OCI-LY1 (cell line): ENCODE measurements around the gene CHST8.

Source experiments
- H2AFZ ChIP-seq: fragments of 200-600 bp; sonication (generic), shearing (Covaris generic); 2 replicates; pipeline ENCODE4 v1.6.0; 2014; ENCODE audit warnings: antibody characterized with exemption, mild to moderate bottlenecking, low read length
- H3F3A ChIP-seq: fragments of 200-600 bp; sonication (generic), shearing (Covaris generic); 2 replicates; pipeline ENCODE4 v1.6.0; 2014; ENCODE audit warnings: mild to moderate bottlenecking, antibody characterized with exemption, low read length, moderate library complexity; ENCODE audit not compliant: insufficient read depth
- H3K27ac ChIP-seq: fragments of 200-600 bp; sonication (generic); 2 replicates; pipeline ENCODE4 v1.5.1; 2014; ENCODE audit warnings: low read length, mixed run types, mild to moderate bottlenecking, low read depth; ENCODE audit not compliant: poor library complexity, severe bottlenecking
- H3K27me3 ChIP-seq: fragments of 200-600 bp; sonication (generic); 2 replicates; pipeline ENCODE4 v1.6.0; 2014; ENCODE audit warnings: antibody characterized with exemption, mild to moderate bottlenecking, low read length, moderate library complexity; ENCODE audit not compliant: insufficient read depth
- H3K36me3 ChIP-seq: fragments of 200-600 bp; sonication (generic); 2 replicates; pipeline ENCODE4 v1.6.1; 2014; ENCODE audit warnings: mild to moderate bottlenecking, antibody characterized with exemption, low read length, moderate library complexity, mixed read lengths; ENCODE audit not compliant: insufficient read depth
- H3K4me1 ChIP-seq: fragments of 200-600 bp; sonication (generic); 2 replicates; pipeline ENCODE4 v1.5.1; 2014; ENCODE audit warnings: mild to moderate bottlenecking, low read length, moderate library complexity; ENCODE audit not compliant: insufficient read depth, severe bottlenecking
- H3K4me2 ChIP-seq: fragments of 200-600 bp; sonication (generic), shearing (Covaris generic); 2 replicates; pipeline ENCODE4 v1.6.1; 2014; ENCODE audit warnings: low read length
- H3K4me3 ChIP-seq: fragments of 200-600 bp; sonication (generic); 2 replicates; pipeline ENCODE4 v1.5.1; 2014; ENCODE audit warnings: low read length, low read depth, mild to moderate bottlenecking, mixed read lengths; ENCODE audit not compliant: poor library complexity, severe bottlenecking
- H3K79me2 ChIP-seq: fragments of 200-600 bp; shearing (Covaris generic); 2 replicates; pipeline ENCODE4 v1.6.1; 2016; ENCODE audit warnings: mixed run types, low read length, mixed read lengths; ENCODE audit not compliant: insufficient read depth
- H3K9ac ChIP-seq: fragments of 200-600 bp; sonication (generic), shearing (Covaris generic); 2 replicates; pipeline ENCODE4 v1.6.1; 2014; ENCODE audit warnings: mild to moderate bottlenecking, low read length, mixed read lengths
- H3K9me2 ChIP-seq: fragments of 200-600 bp; sonication (generic), shearing (Covaris generic); 2 replicates; pipeline ENCODE4 v1.6.1; 2014; ENCODE audit warnings: low read depth, mild to moderate bottlenecking, low read length, mixed read lengths
- H3K9me3 ChIP-seq: fragments of 200-600 bp; shearing (Covaris generic); 2 replicates; pipeline ENCODE4 v1.6.1; 2014; ENCODE audit warnings: low read length, mixed read lengths
- H4K20me1 ChIP-seq: fragments of 200-600 bp; sonication (generic), shearing (Covaris generic); 2 replicates; pipeline ENCODE4 v1.6.0; 2016; ENCODE audit warnings: mild to moderate bottlenecking, low read length; ENCODE audit not compliant: insufficient read depth
- EZH2 ChIP-seq: fragments of 200-600 bp; sonication (generic), shearing (Covaris generic); IDR thresholded peaks from 2 replicates; pipeline ENCODE4 v1.8.0; 2017; ENCODE audit warnings: borderline replicate concordance, mixed run types, mild to moderate bottlenecking, antibody characterized with exemption, low read length, moderate library complexity, mixed read lengths
- TF ChIP-seq, protein P1 (sequence below): fragments of 200-600 bp; sonication (generic), shearing (Covaris generic); IDR thresholded peaks from 2 replicates; pipeline ENCODE4 v1.5.1; 2017; ENCODE audit warnings: mild to moderate bottlenecking, antibody characterized with exemption, low read length, moderate library complexity, mixed read lengths

Gene CHST8

GRCh38 chr19:33800012-33800680, 178.4 kb downstream of the CHST8 start:
- H3K27me3 ChIP-seq = no peaks in the 10 kb centered on the region
- no peaks in the 10 kb centered on the region for H3F3A ChIP-seq
- TF ChIP-seq, protein P1, sequence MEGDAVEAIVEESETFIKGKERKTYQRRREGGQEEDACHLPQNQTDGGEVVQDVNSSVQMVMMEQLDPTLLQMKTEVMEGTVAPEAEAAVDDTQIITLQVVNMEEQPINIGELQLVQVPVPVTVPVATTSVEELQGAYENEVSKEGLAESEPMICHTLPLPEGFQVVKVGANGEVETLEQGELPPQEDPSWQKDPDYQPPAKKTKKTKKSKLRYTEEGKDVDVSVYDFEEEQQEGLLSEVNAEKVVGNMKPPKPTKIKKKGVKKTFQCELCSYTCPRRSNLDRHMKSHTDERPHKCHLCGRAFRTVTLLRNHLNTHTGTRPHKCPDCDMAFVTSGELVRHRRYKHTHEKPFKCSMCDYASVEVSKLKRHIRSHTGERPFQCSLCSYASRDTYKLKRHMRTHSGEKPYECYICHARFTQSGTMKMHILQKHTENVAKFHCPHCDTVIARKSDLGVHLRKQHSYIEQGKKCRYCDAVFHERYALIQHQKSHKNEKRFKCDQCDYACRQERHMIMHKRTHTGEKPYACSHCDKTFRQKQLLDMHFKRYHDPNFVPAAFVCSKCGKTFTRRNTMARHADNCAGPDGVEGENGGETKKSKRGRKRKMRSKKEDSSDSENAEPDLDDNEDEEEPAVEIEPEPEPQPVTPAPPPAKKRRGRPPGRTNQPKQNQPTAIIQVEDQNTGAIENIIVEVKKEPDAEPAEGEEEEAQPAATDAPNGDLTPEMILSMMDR = no peak
- no peak for TF ChIP-seq EZH2
- H2AFZ ChIP-seq = no peak overlapping the region
- H3K4me3 ChIP-seq = no peak overlapping the region
- H4K20me1 ChIP-seq = no peaks in the 10 kb centered on the region
- no peak overlapping the region for H3K4me2 ChIP-seq
- no peaks in the 10 kb centered on the region for H3K9me3 ChIP-seq
- H3K4me1 ChIP-seq = no peaks in the 10 kb centered on the region
- no peaks in the 10 kb centered on the region for H3K79me2 ChIP-seq
- H3K9ac ChIP-seq = no peak overlapping the region
- H3K36me3 ChIP-seq = no peaks in the 10 kb centered on the region
- H3K9me2 ChIP-seq = no peaks in the 10 kb centered on the region
- H3K27ac ChIP-seq = no peak overlapping the region

DNA sequence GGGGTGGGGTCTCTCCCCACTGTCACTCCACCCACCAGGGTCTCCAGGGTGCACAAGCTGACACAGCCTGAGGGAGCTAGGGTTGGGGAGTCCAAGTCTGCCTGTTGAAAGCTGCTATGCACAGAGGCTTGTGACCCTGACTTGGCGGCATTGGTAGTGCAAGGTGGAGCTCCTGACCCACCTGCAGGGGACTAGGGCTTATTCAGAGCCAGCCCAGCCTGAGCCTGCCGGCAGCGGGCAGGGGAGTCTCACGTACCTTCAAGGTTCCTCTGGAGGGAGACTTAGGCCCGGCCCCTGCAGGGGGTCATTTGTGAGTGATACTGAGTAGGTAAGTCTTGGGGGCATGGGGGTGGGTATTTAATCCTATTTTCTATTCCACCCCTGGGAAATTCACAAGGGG, 179.7 kb downstream of the CHST8 start:
- Histone ChIP-seq H3K4me1 (no peaks in the 10 kb centered on the region), H3K27ac (no peak overlapping the region), H3K27me3 (no peaks in the 10 kb centered on the region), H3K9ac (no peak overlapping the region), H3K79me2 (no peaks in the 10 kb centered on the region), H3F3A (no peaks in the 10 kb centered on the region), H3K9me2 (no peaks in the 10 kb centered on the region), H3K4me2 (no peak overlapping the region), H4K20me1 (no peaks in the 10 kb centered on the region), H3K4me3 (no peak overlapping the region), H2AFZ (no peak overlapping the region), H3K36me3 (no peaks in the 10 kb centered on the region), H3K9me3 (no peaks in the 10 kb centered on the region)
- TF ChIP-seq, protein P1 = no peak
- TF ChIP-seq EZH2 = no peak

DNA sequence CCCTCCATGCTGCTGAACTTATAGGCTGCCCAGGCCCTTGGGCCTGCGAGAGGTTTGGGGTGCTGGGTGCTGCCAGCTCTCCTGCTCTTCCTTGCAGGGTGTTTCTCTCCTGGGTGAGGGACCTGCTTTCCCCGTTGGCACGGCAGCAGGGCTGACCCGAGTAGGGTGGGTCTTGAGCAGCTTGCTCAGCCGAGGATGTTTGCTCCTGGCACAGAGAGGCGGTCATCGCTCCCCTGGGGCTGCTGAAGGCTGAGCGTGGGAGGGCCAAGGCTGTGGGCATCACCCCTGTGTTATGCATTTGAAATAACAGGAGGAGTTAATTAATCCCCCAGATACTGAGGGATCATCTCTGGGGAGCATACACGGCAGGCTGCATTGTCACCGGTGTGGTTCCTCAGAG, 180.2 kb downstream of the CHST8 start:
- H3K36me3 ChIP-seq = no peaks in the 10 kb centered on the region

More for the DNA sequence above, 180.2 kb downstream of the CHST8 start:
- Histone ChIP-seq H3K27ac (no peak overlapping the region), H3K79me2 (no peaks in the 10 kb centered on the region), H3K9me2 (no peaks in the 10 kb centered on the region), H2AFZ (no peak overlapping the region), H3K9ac (no peak overlapping the region), H3F3A (no peaks in the 10 kb centered on the region), H3K4me2 (no peak overlapping the region), H4K20me1 (no peaks in the 10 kb centered on the region), H3K4me1 (no peaks in the 10 kb centered on the region), H3K27me3 (no peaks in the 10 kb centered on the region), H3K9me3 (no peaks in the 10 kb centered on the region), H3K4me3 (no peak overlapping the region)
- TF ChIP-seq EZH2 = no peak
- TF ChIP-seq, protein P1 = no peak
